Muscle of back (tissue), 11 donors: ENCODE results near the gene CLCN4. TPM values are rescaled to one million over a fixed set of nuclear protein-coding genes. Genes with fewer than 3 reads are reported as not detected.

ENCODE experiments used
- DNase-seq, 3 donors: peaks; one replicate each; pipeline versions ENCODE4 v3.0.0 to v3.0.0-alpha.2; 2013
- polyA plus RNA-seq, 10 donors: library from polyadenylated mRNA; unstranded; fragments of 120-200 nt; gene quantifications; one replicate each; pipeline ENCODE4 v1.2.1, GENCODE V29; 2013; ENCODE audit not compliant: insufficient read length in 10 of 10

CLCN4 gene
- polyA plus RNA-seq, 10 donors, result 8.8 to 15.7 (median 14.0) TPM

DNA sequence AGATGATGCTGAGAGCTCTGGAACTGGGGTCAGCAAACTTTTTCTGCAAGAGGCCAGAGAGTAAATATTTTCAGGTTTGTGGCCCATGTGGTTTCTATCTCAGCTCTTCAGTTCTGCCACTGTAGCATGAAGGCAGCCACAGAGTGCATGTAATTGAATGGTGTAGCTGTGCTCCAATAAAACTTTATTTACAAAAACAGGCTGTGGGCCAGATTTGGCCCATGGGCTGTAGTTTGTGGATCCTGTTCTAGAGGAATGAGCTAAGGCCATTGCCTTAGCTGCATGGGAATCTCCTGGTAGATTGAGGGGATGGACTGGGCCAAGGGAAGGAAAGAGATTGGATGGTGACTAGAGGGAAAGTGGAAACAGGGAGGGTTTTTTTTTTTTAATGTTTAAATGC lies 36.8 kb downstream of the CLCN4 start:
- DNase-seq, result no peak

DNA sequence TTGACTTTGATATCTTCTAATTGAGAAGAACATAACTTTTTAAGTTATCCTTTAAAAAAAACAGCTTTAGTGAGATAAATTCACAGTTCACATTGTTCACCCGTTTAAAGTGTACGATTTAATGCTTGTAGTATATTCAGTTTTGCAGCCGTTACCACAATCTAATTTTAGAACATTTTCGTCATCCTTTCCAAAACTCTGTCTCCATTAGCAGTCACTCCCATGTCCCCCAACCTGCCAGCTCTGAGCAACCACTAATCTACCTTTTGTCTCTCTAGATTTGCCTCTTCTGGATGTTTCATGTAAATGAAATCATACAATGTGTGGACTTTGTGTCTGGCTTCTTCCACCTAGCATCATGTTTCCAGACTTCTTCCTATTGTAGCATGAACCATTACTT lies 38.6 kb downstream of the CLCN4 start:
- no peak for DNase-seq

DNA sequence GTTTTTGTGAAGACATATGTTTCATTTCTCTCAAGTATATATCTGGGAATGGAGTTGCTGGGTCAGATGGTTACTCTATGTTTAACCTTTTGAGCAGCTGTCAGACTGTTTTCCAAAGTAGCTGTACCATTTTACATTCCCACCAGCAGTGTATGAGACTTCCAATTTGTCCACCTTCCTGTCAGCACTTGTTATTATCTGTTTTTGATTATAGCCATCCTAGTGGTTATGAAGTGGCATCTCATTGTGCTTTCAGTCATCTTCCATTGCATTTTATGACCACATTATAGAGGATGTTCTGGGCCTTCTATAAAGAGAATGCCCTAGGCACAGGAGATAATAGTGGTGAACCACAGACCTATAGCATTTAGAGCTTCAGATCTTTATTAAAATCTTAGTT lies 39.2 kb downstream of the CLCN4 start:
- DNase-seq, result no peak

DNA sequence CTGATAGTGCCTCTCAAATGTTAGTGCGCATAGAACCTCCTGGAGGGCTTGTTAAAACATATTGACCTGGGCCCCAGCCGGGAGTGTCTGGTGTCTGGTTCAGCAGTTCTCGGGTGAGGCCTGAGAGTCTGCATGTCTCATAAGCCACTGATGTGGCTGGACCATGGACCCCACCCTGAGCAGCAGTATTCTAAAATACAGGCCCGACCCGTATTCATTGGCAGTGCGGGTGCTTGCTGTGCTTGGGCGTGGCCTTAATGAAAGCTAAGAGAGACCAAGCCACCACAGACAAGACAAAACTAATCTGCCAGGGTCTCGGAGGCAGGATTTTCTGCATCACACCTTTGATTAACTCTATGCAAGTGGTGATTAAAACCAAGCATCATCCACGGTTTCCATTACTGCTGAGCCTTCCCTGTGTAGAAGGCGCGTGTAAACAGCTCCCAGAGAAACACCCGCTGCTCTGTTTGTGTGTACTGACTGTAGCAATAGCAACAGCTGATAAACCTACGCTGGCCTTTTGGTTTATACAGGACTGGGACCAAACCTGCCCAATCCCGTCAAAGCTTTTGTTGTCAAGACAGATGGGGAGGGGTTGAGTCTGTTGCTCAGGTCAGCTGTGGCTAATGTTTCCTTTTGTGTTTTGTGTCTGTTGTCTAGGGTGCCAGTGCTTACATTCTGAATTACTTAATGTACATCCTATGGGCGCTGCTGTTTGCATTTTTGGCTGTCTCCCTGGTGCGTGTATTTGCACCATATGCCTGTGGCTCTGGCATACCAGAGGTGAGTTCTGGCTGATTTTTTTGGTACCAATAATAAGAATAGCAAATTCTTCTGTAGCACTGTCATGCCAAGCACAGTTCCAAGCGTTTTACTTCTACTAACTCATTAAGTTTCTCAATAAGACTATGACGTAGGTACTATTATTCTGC lies 40.8 kb downstream of the CLCN4 start:
- no peak for DNase-seq

- DNase-seq, result no peak
Observed at GRCh38 chrX:10198254-10198653, 41.5 kb downstream of the CLCN4 start.

DNA sequence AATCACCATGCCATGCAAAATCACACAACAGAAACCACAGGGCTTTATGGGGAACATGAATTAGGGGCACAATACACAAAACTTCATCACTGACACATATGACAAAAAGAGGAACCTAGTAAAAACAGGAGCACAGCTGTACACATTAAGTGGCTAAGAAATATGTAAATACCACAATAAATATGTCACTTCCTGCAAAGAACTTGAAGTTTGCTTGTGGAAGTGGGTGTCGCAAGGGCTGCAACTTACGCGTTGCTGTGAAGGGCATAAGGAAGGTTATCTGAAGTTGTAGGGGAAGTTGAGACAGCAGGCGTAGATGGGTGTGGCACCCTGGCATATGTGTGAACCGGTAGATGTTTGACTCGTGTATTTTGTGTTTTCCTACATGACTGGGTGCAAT lies 42.4 kb downstream of the CLCN4 start:
- peak in 1 of 3 donors; percentile 26 for DNase-seq

- no peak for DNase-seq
Observed at GRCh38 chrX:10203617-10204016, 46.8 kb downstream of the CLCN4 start.

- no peak for DNase-seq
Observed at GRCh38 chrX:10206317-10206716, 49.5 kb downstream of the CLCN4 start.

- DNase-seq, result no peak
Observed at GRCh38 chrX:10208281-10208856, 51.6 kb downstream of the CLCN4 start.

- DNase-seq, result no peak
Observed at GRCh38 chrX:10208953-10209352, 52.2 kb downstream of the CLCN4 start.

GRCh38 chrX:10212395-10212794 lies 55.6 kb downstream of the CLCN4 start:
- DNase-seq, result no peak

DNA sequence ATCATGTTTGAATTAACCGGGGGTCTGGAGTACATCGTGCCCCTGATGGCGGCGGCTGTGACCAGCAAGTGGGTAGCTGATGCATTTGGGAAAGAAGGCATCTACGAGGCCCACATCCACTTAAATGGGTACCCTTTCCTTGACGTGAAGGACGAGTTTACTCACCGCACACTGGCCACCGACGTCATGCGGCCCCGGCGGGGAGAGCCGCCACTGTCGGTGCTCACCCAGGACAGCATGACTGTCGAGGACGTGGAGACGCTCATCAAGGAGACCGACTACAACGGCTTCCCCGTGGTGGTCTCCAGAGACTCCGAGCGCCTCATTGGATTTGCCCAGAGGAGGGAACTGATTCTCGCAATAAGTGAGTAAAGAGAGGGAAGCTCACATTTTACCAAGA lies 56.9 kb downstream of the CLCN4 start:
- no peak for DNase-seq

DNA sequence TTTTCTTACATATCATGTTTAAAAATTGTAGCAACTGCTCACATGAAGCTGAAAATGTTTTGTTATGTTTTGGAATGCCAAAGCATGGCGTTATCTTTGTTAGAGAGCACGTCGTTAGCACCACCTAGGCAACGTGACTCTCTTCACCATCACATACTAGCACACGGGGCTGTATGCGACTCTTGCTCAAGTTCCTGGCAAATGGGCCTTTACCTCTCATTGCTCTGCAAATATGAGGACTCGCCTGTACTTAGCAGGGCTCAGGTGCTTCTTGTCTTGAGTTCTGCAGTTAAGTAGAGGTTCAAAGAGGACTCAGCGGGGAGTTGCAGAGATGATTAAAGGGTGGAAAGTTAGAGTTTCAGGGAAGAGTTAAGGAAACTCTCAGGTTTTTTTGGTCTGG lies 59.4 kb downstream of the CLCN4 start:
- no peak for DNase-seq

DNA sequence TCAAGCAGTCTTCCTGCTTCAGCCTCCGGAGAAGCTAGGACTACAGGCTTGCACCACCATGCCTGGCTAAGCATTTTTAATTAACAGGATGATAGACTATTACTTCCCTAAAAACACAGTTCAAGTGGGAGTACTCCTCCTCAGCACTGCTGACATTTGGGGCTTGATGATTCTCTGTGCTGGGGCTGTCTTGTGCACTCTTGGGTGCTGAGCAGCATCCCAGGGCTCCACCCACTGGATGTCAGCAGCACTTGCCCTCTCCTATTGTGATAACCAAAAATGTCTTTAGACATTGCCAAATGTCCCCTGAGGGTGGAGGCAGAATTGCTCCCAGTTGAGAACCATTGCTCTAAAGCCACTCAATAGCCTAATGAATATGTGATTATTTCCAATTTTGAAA lies 60.4 kb downstream of the CLCN4 start:
- no peak for DNase-seq

GRCh38 chrX:10221651-10222050 lies 64.9 kb downstream of the CLCN4 start:
- no peak for DNase-seq

- no peak for DNase-seq
Observed at GRCh38 chrX:10223276-10223675, 66.5 kb downstream of the CLCN4 start.

GRCh38 chrX:10223781-10224180 lies 67.0 kb downstream of the CLCN4 start:
- DNase-seq, result no peak

DNA sequence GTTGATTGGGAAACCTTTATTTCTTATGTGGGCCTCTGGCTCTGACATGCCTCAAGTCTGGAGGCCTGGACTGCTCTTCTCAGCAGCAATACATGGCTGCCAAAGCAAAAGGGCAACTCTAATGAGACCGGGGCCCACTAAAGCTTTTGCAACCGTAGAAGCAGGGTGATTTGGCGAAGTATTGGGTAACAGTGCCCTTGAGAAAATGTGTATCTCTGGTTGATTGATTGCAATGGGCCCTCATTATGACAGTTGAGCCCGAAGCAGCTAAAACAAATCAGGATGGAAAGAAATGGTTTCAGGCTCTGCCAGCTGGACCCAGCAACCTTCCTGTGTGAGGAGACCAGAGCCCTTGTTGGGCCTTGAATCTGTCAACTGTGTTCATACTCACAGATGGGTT lies 73.4 kb downstream of the CLCN4 start:
- no peak for DNase-seq

- DNase-seq, result no peak
Observed at GRCh38 chrX:10231461-10231860, 74.7 kb downstream of the CLCN4 start.

DNA sequence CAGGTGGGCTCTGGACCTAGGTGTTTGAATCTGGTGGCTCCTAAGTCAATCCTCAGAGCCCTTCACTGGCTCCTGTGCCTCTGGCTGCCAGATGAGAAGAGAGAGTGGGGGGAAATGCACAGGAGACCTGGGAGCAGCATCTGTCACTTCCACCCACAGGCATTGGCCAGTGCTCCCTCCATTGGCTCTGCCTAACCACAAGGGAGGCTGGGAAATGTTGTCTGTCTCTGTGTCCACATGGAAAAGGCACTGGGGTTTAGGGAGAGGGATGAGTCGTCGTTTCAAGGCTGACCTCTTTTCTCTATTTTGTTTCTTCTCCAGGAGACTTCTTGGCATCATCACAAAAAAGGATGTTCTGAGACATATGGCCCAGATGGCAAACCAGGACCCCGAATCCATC lies 76.4 kb downstream of the CLCN4 start:
- DNase-seq, result no peak

GRCh38 chrX:10233696-10234095 lies 76.9 kb downstream of the CLCN4 start:
- no peak for DNase-seq

- DNase-seq, result peak in 1 of 3 donors; percentile 54
Observed at GRCh38 chrX:10235851-10236250, 79.1 kb downstream of the CLCN4 start.

DNA sequence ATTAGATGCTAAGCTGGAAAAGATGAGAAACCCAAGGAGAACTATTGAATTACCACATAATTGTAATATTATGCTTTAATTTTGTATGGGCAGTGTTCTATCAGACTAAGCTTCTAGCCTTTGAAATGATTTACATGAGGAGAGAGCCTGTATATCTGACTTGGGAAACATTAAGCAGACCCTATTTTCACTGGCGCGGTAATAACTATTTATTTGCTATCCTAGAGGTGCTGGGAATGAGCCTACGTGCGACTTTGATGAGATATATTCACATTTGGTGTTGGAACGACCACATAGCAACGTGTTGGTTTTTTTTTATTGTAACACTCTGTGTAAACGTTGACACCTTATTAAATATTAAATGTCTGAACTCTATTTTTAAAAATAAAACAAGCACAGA lies 80.5 kb downstream of the CLCN4 start:
- no peak for DNase-seq
